GM12878 (cell line): ENCODE data around the gene PIK3R4. TPM values are rescaled to one million over a fixed set of nuclear protein-coding genes. Genes with fewer than 3 reads are reported as not detected.

Experiments used
- ATAC-seq: fragments of 200-7000 bp; cut with Tn5 transposase; 3 replicates; pipeline ENCODE4 v1.9.1; 2020; ENCODE audit warnings: mild to moderate bottlenecking, moderate library complexity
- BruUV-seq: library from RNA; stranded (reverse); fragments of 400-500 nt; replicated peaks from 2 replicates; lab custom pipeline; 2021; lab: Mats Ljungman, UMichigan
- CTCF ChIA-PET: fragments of 300-600 bp; sonication (Branson Sonifier 250); formaldehyde crosslinking; extraction: SDS; loops from one replicate; lab custom pipeline; 2021; ENCODE audit warnings: inconsistent platforms; lab: Yijun Ruan, JAX
- POLR2A ChIA-PET: fragments of 350-600 bp; formaldehyde crosslinking; extraction: SDS; loops from one replicate; lab custom pipeline; 2021; ENCODE audit warnings: inconsistent platforms; lab: Charles Lee
- RAD21 ChIA-PET: fragments of 300-600 bp; sonication (Branson Sonifier 250); formaldehyde crosslinking; loops from one replicate; lab custom pipeline; 2023; ENCODE audit warnings: antibody characterized with exemption; ENCODE audit not compliant: unreplicated experiment; lab: Charles Lee
- SMC1A ChIA-PET: fragments of 300-600 bp; sonication (Branson Sonifier 250); formaldehyde crosslinking; loops from one replicate; lab custom pipeline; 2023; ENCODE audit not compliant: unreplicated experiment, uncharacterized antibody; lab: Charles Lee
- DNase-seq: peaks from one replicate; pipeline ENCODE4 v3.0.0-alpha.2; 2011; ENCODE audit warnings: low read depth, low spot score
- FAIRE-seq: peaks from 3 replicates; lab custom pipeline; 2011; peaks lifted over from hg19 to GRCh38; lab: Jason Lieb, UNC
- H2AFZ ChIP-seq: 2 replicates; pipeline ENCODE4 v1.6.0; 2011; ENCODE audit warnings: low read depth, low read length, control low read depth; ENCODE audit not compliant: control insufficient read depth
- H3K27ac ChIP-seq: 2 replicates; pipeline ENCODE4 v1.5.1; 2011; ENCODE audit warnings: control low read depth; ENCODE audit not compliant: control insufficient read depth, insufficient read depth
- H3K27me3 ChIP-seq, 2 experiments: replicated peaks in 1 of 2; 2 replicates each; pipeline versions ENCODE4 v1.6.0 to v1.6.1; 2011; ENCODE audit warnings: low read length in 1 of 2; ENCODE audit not compliant: control insufficient read depth in 2 of 2, insufficient read depth in 2 of 2
- H3K36me3 ChIP-seq, 2 experiments: 2 replicates each; pipeline ENCODE4 v1.5.1; 2011; ENCODE audit warnings: low read length in 1 of 2; ENCODE audit not compliant: control insufficient read depth in 2 of 2, insufficient read depth in 2 of 2
- H3K4me1 ChIP-seq: 2 replicates; pipeline ENCODE4 v1.6.1; 2011; ENCODE audit warnings: mild to moderate bottlenecking, low read length, moderate library complexity, mixed read lengths; ENCODE audit not compliant: control insufficient read depth, insufficient read depth
- H3K4me2 ChIP-seq: 2 replicates; pipeline ENCODE4 v1.6.0; 2011; ENCODE audit warnings: control low read depth; ENCODE audit not compliant: control insufficient read depth, insufficient read depth
- H3K4me3 ChIP-seq: fragments of 200-600 bp; sonication (generic); 2 replicates; pipeline ENCODE4 v1.5.1; 2016
- H3K79me2 ChIP-seq: 2 replicates; pipeline ENCODE4 v1.6.0; 2011; ENCODE audit warnings: low read length; ENCODE audit not compliant: control insufficient read depth, insufficient read depth
- H3K9ac ChIP-seq: 2 replicates; pipeline ENCODE4 v1.8.0; 2011; ENCODE audit warnings: low read length, control low read depth, mixed read lengths; ENCODE audit not compliant: control insufficient read depth, insufficient read depth
- H3K9me3 ChIP-seq: replicated peaks from 3 replicates; pipeline ENCODE4 v1.5.1; 2011; ENCODE audit warnings: mild to moderate bottlenecking, low read length; ENCODE audit not compliant: control insufficient read depth, insufficient read depth
- H4K20me1 ChIP-seq: 2 replicates; pipeline ENCODE4 v1.6.0; 2011; ENCODE audit not compliant: control insufficient read depth, insufficient read depth
- CREM ChIP-seq: IDR thresholded peaks from 2 replicates; pipeline ENCODE4 v1.6.1; 2014; ENCODE audit warnings: antibody characterized with exemption, low read depth
- MTA2 ChIP-seq: fragments of 450-650 bp; IDR thresholded peaks from 2 replicates; pipeline ENCODE4 v1.6.1; 2016; ENCODE audit warnings: low read depth, mild to moderate bottlenecking, moderate library complexity
- NRF1 ChIP-seq: conservative IDR thresholded peaks from 2 replicates; pipeline ENCODE4 v1.6.1; 2011; ENCODE audit warnings: mild to moderate bottlenecking, low read depth, low read length, improper control_type of control experiment
- PAX5 ChIP-seq: IDR thresholded peaks from 2 replicates; pipeline ENCODE4 v1.6.1; 2011; ENCODE audit warnings: low read depth, low read length, borderline replicate concordance
- WGBS: methylation state at CpG from one replicate; pipeline ENCODE4 v1.1.6; 2016; ENCODE audit warnings: low lambda C conversion rate; ENCODE audit not compliant: insufficient replicate concordance, insufficient coverage; ENCODE audit errors: missing lambda C conversion rate; 5-methylcytosine and 5-hydroxymethylcytosine counted together
- in situ Hi-C: fragments of 300-500 bp; cut with MboI; formaldehyde crosslinking; loops from 9 replicates; pipeline ENCODE4 v1.14.3; 2018; ENCODE audit warnings: mixed read lengths
- intact Hi-C: fragments of 100-400 bp; cut with micrococcal nuclease; formaldehyde crosslinking; loops from one replicate; pipeline ENCODE4 v1.14.2; 2022; ENCODE audit not compliant: unreplicated experiment
- polyA plus RNA-seq, 11 experiments: library from polyadenylated mRNA; depleted of rRNA in 4 of 11; unstranded in 6 of 11; stranded (reverse) in 5 of 11; fragments of >200 nt; fragmentation: Nextera tagmentation in 4 of 11; fragmentation: Illumina TruSeq in 1 of 11; extraction: Ambion mirVana in 4 of 11; extraction: Trizol in 1 of 11; gene quantifications; 1 replicate in 1 of 11; 2 replicates in 10 of 11; pipeline versions ENCODE4 v1.2.1 to v1.2.3, GENCODE V29; 2011 to 2016; ENCODE audit warnings: inconsistent platforms in 2 of 11, missing spikeins in 2 of 11, low read depth in 1 of 11
- total RNA-seq, 4 experiments: library from RNA; depleted of rRNA in 3 of 4; stranded (reverse); fragments of >200 nt in 3 of 4; fragmentation: Illumina TruSeq in 1 of 4; extraction: Trizol in 1 of 4; gene quantifications; 2 replicates each; pipeline versions ENCODE4 v1.2.1 to v1.2.3, GENCODE V29; 2013 to 2021
- TF ChIP-seq, protein P1 (sequence below): fragments of 450-650 bp; IDR thresholded peaks from 2 replicates; pipeline ENCODE4 v1.6.1; 2014; ENCODE audit warnings: mild to moderate bottlenecking

PIK3R4 gene
- total and polyA plus RNA-seq, 10 of the 15 experiments (the other 5 are each of a cell fraction or from before 2014, with no cell fraction given), result 22.6 to 50.2 (median 31.1) TPM

DNA sequence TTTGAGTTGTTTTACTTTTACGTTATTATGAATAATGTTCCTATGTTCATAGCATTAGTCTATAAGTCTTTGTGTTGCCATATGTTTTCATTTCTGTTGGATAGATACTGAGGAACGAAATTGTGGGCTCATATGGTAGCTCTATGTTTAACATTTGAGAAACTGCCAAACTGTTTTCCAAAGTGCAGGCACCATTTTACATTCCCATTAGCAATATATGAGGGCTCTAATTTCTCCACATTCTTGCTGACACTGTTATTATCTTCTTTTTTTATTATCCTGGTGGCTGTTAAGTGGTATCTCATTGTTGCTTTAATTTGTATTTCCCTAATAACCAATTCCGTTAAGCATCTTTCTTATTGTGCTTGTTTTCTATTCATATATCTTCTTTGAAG, 1.8 kb upstream of the PIK3R4 start:
- Histone ChIP-seq H4K20me1 (no peaks in the 10 kb centered on the region), H3K9ac (no peak overlapping the region), H3K27me3 (no peaks in the 10 kb centered on the region), H3K79me2 (peaks cover 24% of the 10 kb centered on the region), H2AFZ (peak overlapping the region; percentile 81), H3K4me1 (peaks cover 4% of the 10 kb centered on the region; the same call in 1 of the 2 replicates), H3K27ac (no peak overlapping the region), H3K4me3 (peak overlapping the region; percentile 70), H3K4me2 (no peak overlapping the region)
- POLR2A ChIA-PET, result no interaction called here
- DNase-seq (no peak), ATAC-seq (no peak)
- WGBS, result 64% methylated on average over 3 of the region's 3 CpGs
- in situ Hi-C loops (loop anchor here (5.0 kb wide), 1 partner anchor 144 kb away; the partner anchor contains the start of gene ATP2C1), intact Hi-C loops (no loop called here)
- no TSS peak for BruUV-seq
- TF ChIP-seq MTA2 (no peak), PAX5 (no peak), NRF1 (no peak), CREM (no peak)
- TF ChIP-seq, protein P1, sequence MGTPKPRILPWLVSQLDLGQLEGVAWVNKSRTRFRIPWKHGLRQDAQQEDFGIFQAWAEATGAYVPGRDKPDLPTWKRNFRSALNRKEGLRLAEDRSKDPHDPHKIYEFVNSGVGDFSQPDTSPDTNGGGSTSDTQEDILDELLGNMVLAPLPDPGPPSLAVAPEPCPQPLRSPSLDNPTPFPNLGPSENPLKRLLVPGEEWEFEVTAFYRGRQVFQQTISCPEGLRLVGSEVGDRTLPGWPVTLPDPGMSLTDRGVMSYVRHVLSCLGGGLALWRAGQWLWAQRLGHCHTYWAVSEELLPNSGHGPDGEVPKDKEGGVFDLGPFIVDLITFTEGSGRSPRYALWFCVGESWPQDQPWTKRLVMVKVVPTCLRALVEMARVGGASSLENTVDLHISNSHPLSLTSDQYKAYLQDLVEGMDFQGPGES, result no peak
- TF ChIP-seq, all 136 proteins: peak for 0
- RAD21 ChIA-PET, result interaction anchor here (0.7 to 3.2 kb wide), 6 partner anchors 11 to 145 kb away, joined by 3 to 17 read pairs (median 9); partner anchors contain the start of gene ATP2C1
- Histone ChIP-seq H3K36me3 (no peaks in the 10 kb centered on the region), H3K9me3 (no peaks in the 10 kb centered on the region)
- FAIRE-seq, result no peak
- CTCF ChIA-PET, result interaction anchor here (1.2 to 10.8 kb wide), 4 partner anchors 11 to 207 kb away, joined by 4 to 48 read pairs (median 16); partner anchors contain the start of gene ATP2C1
- SMC1A ChIA-PET, result interaction anchor here (0.8 to 5.1 kb wide), 7 partner anchors 12 to 146 kb away, joined by 3 to 35 read pairs (median 3); no protein-coding TSS in a partner anchor
